MM.1S (cell line): ENCODE data around the gene CFAP90.

Source experiments
- CTCF ChIP-seq: fragments of 300-600 bp; sonication (generic); IDR thresholded peaks from 2 replicates; pipeline ENCODE4 v1.5.1; 2016; ENCODE audit warnings: antibody characterized with exemption, low read length, mixed read lengths
- EZH2 ChIP-seq: fragments of 300-600 bp; sonication (generic); optimal IDR thresholded peaks from 2 replicates; pipeline ENCODE3; 2017; ENCODE audit warnings: low read depth, mild to moderate bottlenecking, antibody characterized with exemption, low read length, mixed read lengths
- EZH2phosphoT487 ChIP-seq: fragments of 300-600 bp; sonication (generic); IDR thresholded peaks from 2 replicates; pipeline ENCODE4 v1.6.1; 2018; ENCODE audit warnings: antibody characterized with exemption, low read length

GRCh38 chr5:7808998-7809397 is 41.9 kb downstream of the CFAP90 start:
- no peak for TF ChIP-seq CTCF
- TF ChIP-seq EZH2phosphoT487 = no peak
- no peak for TF ChIP-seq EZH2
